H9 (cell line): ENCODE measurements around the gene STH. TPM values are rescaled to one million over a fixed set of nuclear protein-coding genes. Genes with fewer than 3 reads are reported as not detected.

Experiments used
- DNase-seq: peaks from one replicate; pipeline ENCODE4 v3.0.0-alpha.2; 2017
- H2AFZ ChIP-seq: one replicate; pipeline ENCODE4 v1.6.1; 2013; ENCODE audit warnings: mild to moderate bottlenecking, low read length, control low read depth, moderate library complexity
- H2AK5ac ChIP-seq: 2 replicates; pipeline ENCODE4 v1.6.1; 2013; ENCODE audit warnings: low read length, control low read depth, mixed read lengths; ENCODE audit not compliant: insufficient read length
- H2BK120ac ChIP-seq: one replicate; pipeline ENCODE4 v1.6.1; 2013; ENCODE audit warnings: low read depth, mild to moderate bottlenecking, low read length, control low read depth, inconsistent platforms; ENCODE audit not compliant: poor library complexity, severe bottlenecking
- H2BK12ac ChIP-seq: 2 replicates; pipeline ENCODE4 v1.6.1; 2013; ENCODE audit warnings: low read length, control low read depth, mixed read lengths, low read depth; ENCODE audit not compliant: insufficient read length
- H2BK15ac ChIP-seq: 2 replicates; pipeline ENCODE4 v1.6.1; 2013; ENCODE audit warnings: low read depth, low read length, control low read depth
- H2BK20ac ChIP-seq: one replicate; pipeline ENCODE4 v1.6.1; 2013; ENCODE audit warnings: low read depth, mild to moderate bottlenecking, low read length, control low read depth, inconsistent platforms; ENCODE audit not compliant: poor library complexity, severe bottlenecking
- H2BK5ac ChIP-seq: 2 replicates; pipeline ENCODE4 v1.6.1; 2013; ENCODE audit warnings: low read length, control low read depth, mixed read lengths; ENCODE audit not compliant: insufficient read length
- H3K14ac ChIP-seq: 2 replicates; pipeline ENCODE4 v1.6.1; 2013; ENCODE audit warnings: low read length, control low read depth; ENCODE audit not compliant: insufficient read depth
- H3K18ac ChIP-seq: 2 replicates; pipeline ENCODE4 v1.6.1; 2013; ENCODE audit warnings: low read depth, mild to moderate bottlenecking, mixed read lengths, low read length, control low read depth; ENCODE audit not compliant: insufficient read length
- H3K23ac ChIP-seq: 2 replicates; pipeline ENCODE4 v1.6.1; 2013; ENCODE audit warnings: low read length, control low read depth, mixed read lengths, low read depth; ENCODE audit not compliant: insufficient read length
- H3K23me2 ChIP-seq: 2 replicates; pipeline ENCODE4 v1.6.1; 2013; ENCODE audit warnings: low read depth, mild to moderate bottlenecking, mixed read lengths, low read length, control low read depth; ENCODE audit not compliant: insufficient read length, poor library complexity, severe bottlenecking
- H3K27ac ChIP-seq: 2 replicates; pipeline ENCODE4 v1.5.1; 2013; ENCODE audit warnings: low read length, control low read depth, mixed read lengths, low read depth; ENCODE audit not compliant: insufficient read length
- H3K27me3 ChIP-seq: 2 replicates; pipeline ENCODE4 v1.6.1; 2013; ENCODE audit warnings: low read length, control low read depth, inconsistent platforms; ENCODE audit not compliant: insufficient read depth
- H3K4ac ChIP-seq: 2 replicates; pipeline ENCODE4 v1.6.1; 2013; ENCODE audit warnings: low read depth, mild to moderate bottlenecking, control low read depth, inconsistent platforms, low read length, moderate library complexity
- H3K4me1 ChIP-seq: 2 replicates; pipeline ENCODE4 v1.6.1; 2013; ENCODE audit warnings: low read length, control low read depth, inconsistent platforms; ENCODE audit not compliant: insufficient read depth
- H3K4me2 ChIP-seq: 2 replicates; pipeline ENCODE4 v1.6.1; 2013; ENCODE audit warnings: low read length, control low read depth, mixed read lengths; ENCODE audit not compliant: insufficient read length, insufficient read depth
- H3K56ac ChIP-seq: 2 replicates; pipeline ENCODE4 v1.6.1; 2013; ENCODE audit warnings: low read depth, mild to moderate bottlenecking, mixed read lengths, low read length, control low read depth; ENCODE audit not compliant: insufficient read length
- H3K79me1 ChIP-seq: 2 replicates; pipeline ENCODE4 v1.6.1; 2013; ENCODE audit warnings: low read depth, mild to moderate bottlenecking, moderate library complexity, low read length, control low read depth, inconsistent platforms; ENCODE audit not compliant: insufficient read depth, poor library complexity, severe bottlenecking
- H3K79me2 ChIP-seq: 2 replicates; pipeline ENCODE4 v1.6.1; 2013; ENCODE audit warnings: low read length, control low read depth, inconsistent platforms; ENCODE audit not compliant: insufficient read depth
- H3K9ac ChIP-seq: 2 replicates; pipeline ENCODE4 v1.6.1; 2013; ENCODE audit warnings: low read length, control low read depth, mixed read lengths; ENCODE audit not compliant: insufficient read length; ENCODE audit errors: extremely low read depth
- H3K9me3 ChIP-seq: one replicate; pipeline ENCODE4 v1.6.1; 2013; ENCODE audit warnings: low read depth, low read length, inconsistent platforms; ENCODE audit not compliant: control insufficient read depth
- H3T11ph ChIP-seq: one replicate; pipeline ENCODE4 v1.6.1; 2013; ENCODE audit warnings: mild to moderate bottlenecking, low read length, control low read depth, inconsistent platforms
- H4K20me1 ChIP-seq: one replicate; pipeline ENCODE4 v1.6.1; 2013; ENCODE audit not compliant: control insufficient read depth, insufficient read length, insufficient read depth
- H4K5ac ChIP-seq: 2 replicates; pipeline ENCODE4 v1.6.1; 2013; ENCODE audit warnings: low read depth, mild to moderate bottlenecking, mixed read lengths, low read length, control low read depth; ENCODE audit not compliant: insufficient read length
- H4K8ac ChIP-seq: replicated peaks from 2 replicates; pipeline ENCODE4 v1.6.1; 2013; ENCODE audit warnings: low read length, control low read depth, mixed read lengths, low read depth; ENCODE audit not compliant: insufficient read length
- H4K91ac ChIP-seq: 2 replicates; pipeline ENCODE4 v1.6.1; 2013; ENCODE audit warnings: low read depth, mild to moderate bottlenecking, moderate library complexity, mixed read lengths, low read length, control low read depth; ENCODE audit not compliant: insufficient read length
- H3K27ac Mint-ChIP-seq, 3 experiments: 2 replicates in 2 of 3; 3 replicates in 1 of 3; pipeline ENCODE4 v1.8.0; 2020 to 2021; ENCODE audit warnings: mixed read lengths in 3 of 3, mild to moderate bottlenecking in 1 of 3, moderate library complexity in 1 of 3
- H3K27me3 Mint-ChIP-seq: 2 replicates; pipeline ENCODE4 v1.8.0; 2021; ENCODE audit warnings: low read depth, mild to moderate bottlenecking, moderate library complexity, mixed read lengths
- H3K36me3 Mint-ChIP-seq, 3 experiments: 2 replicates in 2 of 3; 3 replicates in 1 of 3; pipeline ENCODE4 v1.8.0; 2020 to 2021; ENCODE audit warnings: low read depth in 3 of 3, mixed read lengths in 3 of 3; ENCODE audit not compliant: insufficient read depth in 1 of 3
- H3K4me1 Mint-ChIP-seq, 2 experiments: 2 replicates each; pipeline ENCODE4 v1.8.0; 2020; ENCODE audit warnings: mixed read lengths in 2 of 2
- H3K4me3 Mint-ChIP-seq, 2 experiments: 2 replicates in 1 of 2; 3 replicates in 1 of 2; pipeline ENCODE4 v1.8.0; 2020 to 2021; ENCODE audit warnings: mild to moderate bottlenecking in 2 of 2, mixed read lengths in 2 of 2, moderate library complexity in 1 of 2
- H3K9me3 Mint-ChIP-seq, 2 experiments: 2 replicates in 1 of 2; 3 replicates in 1 of 2; pipeline ENCODE4 v1.8.0; 2020; ENCODE audit warnings: mild to moderate bottlenecking in 2 of 2, mixed read lengths in 2 of 2, moderate library complexity in 1 of 2
- WGBS: extraction: QIAGEN DNeasy Blood & Tissue Kit; methylation state at CpG from one replicate; pipeline ENCODE4 v1.1.7; 2013; ENCODE audit warnings: missing lambda C conversion rate, low lambda C conversion rate, mixed read lengths; ENCODE audit not compliant: insufficient read length; ENCODE audit errors: extremely low coverage; 5-methylcytosine and 5-hydroxymethylcytosine counted together
- total RNA-seq: library from RNA; stranded (reverse); gene quantifications from 2 replicates; pipeline ENCODE4 v1.2.1, GENCODE V29; 2021
- TF ChIP-seq, protein P1 (sequence below): fragments of 200-600 bp; sonication (generic); conservative IDR thresholded peaks from 3 replicates; pipeline ENCODE4 v1.8.0; 2021; ENCODE audit warnings: antibody characterized with exemption, mild to moderate bottlenecking

Gene STH
- total RNA-seq, 1 experiment from 2014 or later, result not detected

DNA sequence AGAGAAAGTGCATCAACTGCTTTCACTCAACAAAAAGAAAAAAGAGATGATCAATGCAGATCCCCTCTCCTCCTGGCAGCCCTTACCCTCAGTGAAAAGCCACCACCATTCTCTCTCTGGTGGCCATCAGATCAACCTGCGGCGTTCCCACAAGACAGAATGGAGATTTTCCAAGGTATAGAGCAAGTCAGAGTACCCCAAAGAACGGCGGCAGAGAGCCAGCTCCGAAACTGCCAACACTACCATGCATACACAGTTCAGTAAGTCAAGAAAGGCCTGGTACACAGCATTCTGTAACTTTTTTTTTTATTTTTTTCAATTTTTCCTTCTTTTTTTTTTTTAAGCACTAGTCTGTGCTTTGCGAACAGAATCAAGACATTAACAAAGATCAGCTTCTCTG, 30.6 kb downstream of the STH start:
- Histone ChIP-seq H3K18ac (no peak overlapping the region), H2BK5ac (no peak overlapping the region), H4K8ac (no peak overlapping the region), H4K91ac (no peak overlapping the region), H2BK20ac (no peak overlapping the region), H3K56ac (no peak overlapping the region), H2BK15ac (no peak overlapping the region), H3K14ac (no peak overlapping the region), H2AFZ (no peak overlapping the region), H2AK5ac (no peak overlapping the region), H3K23me2 (no peaks in the 10 kb centered on the region), H3K9me3 (no peaks in the 10 kb centered on the region), H4K5ac (no peak overlapping the region), H3K27me3 (no peaks in the 10 kb centered on the region), H3K4ac (no peak overlapping the region), H3K4me2 (no peak overlapping the region), H3K79me1 (no peaks in the 10 kb centered on the region), H3K23ac (no peak overlapping the region), H2BK120ac (no peak overlapping the region), H2BK12ac (no peak overlapping the region), H3K79me2 (no peaks in the 10 kb centered on the region), H3T11ph (no peak overlapping the region), H4K20me1 (no peaks in the 10 kb centered on the region), H3K27ac (no peak overlapping the region), H3K4me1 (peaks cover 2% of the 10 kb centered on the region; the same call in 1 of the 2 replicates), H3K9ac (no peak overlapping the region)
- Mint-ChIP-seq H3K4me3 (no peak overlapping the region), H3K9me3 (no peaks in the 10 kb centered on the region), H3K27ac (peak overlapping the region in 1 of 3 experiments; percentile 66; a peak in 2 of 7 replicates), H3K27me3 (no peaks in the 10 kb centered on the region), H3K36me3 (peaks cover 36 to 72% (median 62%) of the 10 kb centered on the region in 3 experiments), H3K4me1 (peaks cover 34 to 43% of the 10 kb centered on the region in 2 experiments)
- no CpG with 5 or more reads among the region's 6 CpGs for WGBS
- DNase-seq, result no peak
- TF ChIP-seq, protein P1, sequence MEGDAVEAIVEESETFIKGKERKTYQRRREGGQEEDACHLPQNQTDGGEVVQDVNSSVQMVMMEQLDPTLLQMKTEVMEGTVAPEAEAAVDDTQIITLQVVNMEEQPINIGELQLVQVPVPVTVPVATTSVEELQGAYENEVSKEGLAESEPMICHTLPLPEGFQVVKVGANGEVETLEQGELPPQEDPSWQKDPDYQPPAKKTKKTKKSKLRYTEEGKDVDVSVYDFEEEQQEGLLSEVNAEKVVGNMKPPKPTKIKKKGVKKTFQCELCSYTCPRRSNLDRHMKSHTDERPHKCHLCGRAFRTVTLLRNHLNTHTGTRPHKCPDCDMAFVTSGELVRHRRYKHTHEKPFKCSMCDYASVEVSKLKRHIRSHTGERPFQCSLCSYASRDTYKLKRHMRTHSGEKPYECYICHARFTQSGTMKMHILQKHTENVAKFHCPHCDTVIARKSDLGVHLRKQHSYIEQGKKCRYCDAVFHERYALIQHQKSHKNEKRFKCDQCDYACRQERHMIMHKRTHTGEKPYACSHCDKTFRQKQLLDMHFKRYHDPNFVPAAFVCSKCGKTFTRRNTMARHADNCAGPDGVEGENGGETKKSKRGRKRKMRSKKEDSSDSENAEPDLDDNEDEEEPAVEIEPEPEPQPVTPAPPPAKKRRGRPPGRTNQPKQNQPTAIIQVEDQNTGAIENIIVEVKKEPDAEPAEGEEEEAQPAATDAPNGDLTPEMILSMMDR, result no peak
